ENCODE measurements around the gene BLOC1S3.
"Not testable (repeated sequence)": the region's sequence is repeated elsewhere in the genome, so short reads cannot be mapped to it uniquely, and the experiment has no call there.

BLOC1S3 gene

DNA sequence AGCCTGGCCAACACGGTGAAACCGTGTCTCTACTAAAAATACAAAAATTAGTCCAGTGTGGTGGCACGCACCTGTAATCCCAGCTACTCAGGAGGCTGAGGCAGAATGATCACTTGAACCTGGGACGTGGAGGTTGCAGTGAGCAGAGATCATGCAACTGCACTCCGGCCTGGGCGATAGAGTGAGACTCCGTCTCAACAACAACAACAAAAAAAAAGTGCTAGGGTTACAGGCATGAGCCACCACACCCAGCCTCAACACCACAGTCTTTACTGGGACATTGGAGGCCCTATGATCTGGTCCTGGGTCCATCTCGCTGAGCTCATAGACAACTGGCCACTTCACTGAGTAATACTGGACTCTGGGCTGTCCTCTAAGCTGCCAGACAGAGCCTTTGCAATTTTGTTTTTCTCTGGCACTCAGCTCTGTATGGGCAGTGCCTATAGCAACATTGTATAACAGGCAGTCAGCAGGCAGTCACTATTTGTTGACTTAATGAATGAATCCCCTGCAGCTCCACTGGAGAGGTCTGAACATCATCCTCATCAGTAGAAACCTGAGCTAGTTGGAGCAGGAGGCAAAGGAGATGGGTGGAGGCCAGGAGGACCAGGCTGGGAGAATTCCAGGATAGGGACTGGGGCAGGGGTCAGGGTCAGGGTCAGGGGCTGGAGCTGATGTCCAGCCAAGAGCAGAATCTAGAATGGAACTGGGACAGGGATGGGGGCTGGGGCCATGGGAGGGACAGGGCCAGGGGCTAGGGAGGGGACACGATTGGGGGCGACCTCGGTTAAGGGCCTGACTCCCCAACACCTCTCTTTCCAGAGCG lies 8.1 kb downstream of the BLOC1S3 start:
- no peak for DNase-seq

DNA sequence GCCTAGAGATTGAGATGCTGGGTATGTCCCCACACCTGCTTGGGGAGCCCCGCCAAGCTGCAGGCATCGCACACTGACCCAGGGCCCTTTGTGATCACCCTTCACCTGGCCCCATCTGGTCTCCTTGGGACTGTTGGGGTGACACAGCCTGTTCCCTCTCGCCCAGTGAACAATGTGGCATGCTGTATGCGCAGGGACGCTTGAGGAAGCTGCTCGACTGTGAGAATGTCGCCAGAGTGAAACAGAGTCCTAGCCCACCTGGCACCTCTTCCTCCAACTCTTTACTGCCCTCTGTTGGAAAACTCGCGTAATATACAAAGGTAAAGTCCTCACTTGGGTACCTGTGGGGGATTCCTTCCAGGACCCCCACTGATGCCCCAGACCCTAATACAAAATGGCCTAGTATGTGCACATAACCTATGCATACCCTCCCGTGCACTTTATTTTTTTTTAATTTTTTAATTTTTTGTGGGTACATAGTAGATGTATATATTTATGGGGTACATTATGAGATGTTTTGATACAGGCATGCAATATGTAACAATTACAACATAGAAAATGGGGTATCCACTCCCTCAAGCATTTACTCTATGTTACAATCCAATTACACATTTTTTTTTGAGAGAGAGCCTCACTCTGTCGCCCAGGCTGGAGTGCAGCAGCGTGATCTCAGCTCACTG lies 9.0 kb downstream of the BLOC1S3 start:
- DNase-seq, result no peak

DNA sequence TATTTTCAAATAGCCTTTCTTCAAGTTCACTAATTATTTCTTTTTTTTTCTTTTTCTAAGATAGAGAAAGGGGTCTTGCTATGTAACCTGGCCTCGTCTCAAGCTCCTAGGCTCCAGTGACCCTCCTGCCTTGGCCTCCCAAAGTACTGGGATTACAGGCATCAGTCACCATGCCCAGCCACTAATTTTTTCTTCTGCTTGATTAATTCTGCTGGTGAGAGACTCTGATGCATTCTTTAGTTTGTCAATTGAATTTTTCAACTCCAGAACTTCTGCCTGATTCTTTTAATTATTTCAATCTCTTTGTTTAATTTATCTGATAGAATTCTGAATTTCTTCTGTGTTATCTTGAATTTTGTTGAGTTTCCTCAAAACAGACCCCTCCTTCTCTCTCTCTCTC lies 11.4 kb downstream of the BLOC1S3 start:
- no peak for DNase-seq

DNA sequence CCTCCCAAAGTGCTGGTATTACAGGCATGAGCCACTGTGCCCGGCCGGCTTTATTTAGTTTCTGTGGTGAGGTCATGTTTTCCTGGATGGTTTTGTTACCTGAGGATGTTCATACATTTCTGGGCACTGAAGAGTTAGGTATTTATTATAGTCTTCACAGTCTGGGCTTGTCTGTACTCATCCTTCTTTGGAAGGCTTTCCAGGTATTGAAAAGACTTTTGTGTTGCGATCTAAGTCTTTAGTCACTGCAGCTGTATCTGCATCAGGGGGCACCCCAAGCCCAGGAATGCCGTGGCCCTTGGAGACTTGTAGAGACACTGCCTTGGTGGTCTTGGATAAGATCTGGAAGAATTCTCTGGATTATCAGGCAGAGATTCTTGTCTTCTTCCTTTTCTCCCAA lies 12.8 kb downstream of the BLOC1S3 start:
- no peak for DNase-seq

DNA sequence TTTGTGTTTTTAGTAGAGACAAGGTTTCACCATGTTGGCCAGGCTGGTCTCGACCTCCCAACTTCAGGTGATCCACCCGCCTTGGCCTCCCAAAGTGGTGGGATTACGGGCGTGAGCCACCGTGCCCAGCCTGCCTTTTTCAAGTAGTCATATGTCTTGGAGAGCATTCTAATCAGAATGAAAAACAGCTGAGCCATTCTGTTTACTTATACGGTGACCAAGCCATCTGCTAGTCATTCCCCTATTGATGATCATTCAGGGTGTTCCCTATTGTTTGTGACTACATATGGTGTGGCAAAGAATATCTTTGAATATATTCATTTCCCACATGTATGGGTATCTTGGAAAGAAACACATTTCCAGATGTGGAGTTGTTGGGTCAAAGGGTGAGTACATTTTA lies 17.2 kb downstream of the BLOC1S3 start:
- DNase-seq, result no peak

DNA sequence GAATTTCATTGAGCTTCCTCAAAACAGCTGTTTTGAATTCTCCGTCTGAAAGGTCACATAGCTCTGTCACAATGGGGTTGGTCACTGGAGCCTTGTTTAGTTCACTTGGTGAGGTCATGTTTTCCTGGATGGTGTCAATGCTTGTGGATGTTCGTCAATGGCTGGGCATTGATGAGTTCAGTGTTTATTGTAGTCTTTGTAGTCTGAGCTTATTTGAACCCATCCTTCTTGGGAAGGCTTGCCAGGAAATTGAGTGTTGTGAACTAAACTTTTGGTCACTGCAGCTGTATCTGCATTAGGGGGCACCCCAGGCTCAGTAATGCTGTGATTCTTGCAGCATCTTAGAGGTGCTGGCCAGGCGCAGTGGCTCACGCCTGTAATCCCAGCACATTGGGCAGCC lies 22.0 kb downstream of the BLOC1S3 start:
- no peak for DNase-seq

DNA sequence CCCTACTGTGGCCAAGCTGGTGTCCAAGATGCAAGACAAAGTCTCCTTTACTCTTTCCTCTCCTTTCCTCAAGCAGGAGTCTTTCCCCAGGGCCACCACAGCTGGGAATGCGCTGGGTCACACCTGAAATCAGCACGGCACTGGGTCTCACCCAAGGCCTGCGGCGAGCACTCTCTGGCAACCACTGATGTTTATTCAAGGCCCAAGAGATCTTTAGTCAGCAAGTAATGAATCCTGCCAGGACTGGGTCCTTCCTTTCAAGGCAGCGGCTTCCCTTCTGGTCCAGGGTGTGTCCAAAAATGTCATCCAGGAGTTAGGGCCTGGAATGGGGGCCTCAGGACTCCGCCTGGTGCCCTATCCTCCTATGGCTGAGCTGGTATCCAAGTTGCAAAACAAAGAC lies 24.1 kb downstream of the BLOC1S3 start:
- DNase-seq, result no peak

DNA sequence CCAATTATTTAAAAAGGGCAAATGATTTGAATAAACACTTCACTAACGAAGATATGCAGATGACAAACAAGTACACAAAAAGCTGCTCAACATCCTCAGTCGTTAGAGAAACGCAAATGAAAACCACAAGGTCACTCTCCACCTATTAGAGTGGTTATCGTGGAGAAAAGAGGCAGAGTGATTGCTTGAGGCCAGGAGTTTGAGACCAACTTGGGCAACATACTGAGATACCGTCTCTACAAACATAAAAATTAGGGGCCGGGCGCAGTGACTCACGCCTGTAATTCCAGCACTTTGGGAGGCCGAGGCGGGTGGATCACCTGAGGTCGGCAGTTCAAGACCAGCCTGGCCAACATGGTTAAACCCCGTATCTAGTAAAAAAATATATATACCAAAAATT lies 27.2 kb downstream of the BLOC1S3 start:
- no peak for DNase-seq

DNA sequence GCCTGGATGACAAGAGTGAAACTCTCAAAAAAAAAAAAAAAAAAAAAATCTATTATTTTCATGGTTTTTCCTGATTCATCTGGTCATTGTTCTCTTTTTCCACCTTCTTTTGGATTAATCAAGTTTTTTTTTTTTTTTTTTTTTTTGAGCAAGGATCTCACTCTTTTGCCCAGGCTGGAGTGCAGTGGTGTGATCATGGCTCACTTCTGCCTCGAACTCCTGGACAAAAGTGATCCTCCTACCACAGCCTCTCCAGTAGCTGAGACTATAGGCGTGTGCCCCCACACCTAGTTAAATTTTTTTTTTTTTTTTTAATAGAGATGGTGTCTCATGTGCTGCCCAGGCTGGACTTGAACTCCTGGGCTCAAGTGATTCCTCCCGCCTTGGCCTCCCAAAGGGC lies 27.7 kb downstream of the BLOC1S3 start:
- DNase-seq, result no peak

DNA sequence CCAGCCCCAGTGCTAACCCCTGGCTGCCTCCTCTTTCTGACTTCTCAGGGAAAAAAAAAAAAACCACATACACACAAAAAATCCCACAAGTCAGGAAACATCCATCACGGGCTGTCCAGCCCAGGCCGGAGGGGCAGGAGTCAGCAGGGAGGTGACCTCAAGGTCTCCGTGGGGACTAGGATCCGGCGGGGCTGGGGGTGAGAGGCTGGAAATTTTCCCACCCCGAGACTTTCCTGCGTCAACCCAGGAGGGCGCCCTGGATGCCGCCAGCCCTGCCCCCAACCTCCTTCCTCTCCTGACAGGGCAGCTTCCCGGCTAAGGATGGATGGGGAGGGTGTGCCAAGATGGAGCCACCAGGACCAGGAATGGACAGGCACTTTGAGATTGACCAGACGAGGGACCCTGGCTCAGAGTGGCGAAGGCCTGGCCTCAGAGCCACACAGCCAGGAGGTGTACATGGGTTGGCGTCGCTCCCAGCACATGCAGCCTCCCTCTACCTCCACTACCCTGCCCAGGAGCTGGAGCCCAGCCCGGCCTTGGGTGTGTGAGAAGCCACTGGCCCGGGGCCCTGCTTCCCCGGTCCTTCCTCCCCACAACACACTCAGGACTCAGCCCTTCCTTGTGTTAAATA lies 33.3 kb downstream of the BLOC1S3 start:
- no peak for DNase-seq

DNA sequence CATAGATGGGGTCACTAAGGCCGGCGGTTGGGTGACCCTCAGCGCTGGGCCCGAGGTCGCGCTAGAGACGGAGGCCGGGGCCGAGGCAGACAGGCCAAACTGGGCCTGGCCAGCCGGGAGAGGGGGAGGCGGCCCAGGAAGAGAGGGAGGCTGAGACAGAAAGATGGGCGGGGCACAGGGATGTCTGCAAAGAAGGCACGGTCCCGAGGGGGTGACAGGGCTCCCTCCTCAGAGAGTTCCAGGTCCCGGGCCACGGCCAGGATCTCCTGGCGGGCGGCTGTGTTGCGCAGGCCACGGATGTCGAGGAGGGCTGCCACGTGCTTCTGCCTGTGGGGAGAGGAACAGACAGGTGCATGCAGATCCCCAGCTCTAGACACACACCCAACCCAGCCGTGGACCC lies 34.4 kb downstream of the BLOC1S3 start:
- DNase-seq, result no peak

DNA sequence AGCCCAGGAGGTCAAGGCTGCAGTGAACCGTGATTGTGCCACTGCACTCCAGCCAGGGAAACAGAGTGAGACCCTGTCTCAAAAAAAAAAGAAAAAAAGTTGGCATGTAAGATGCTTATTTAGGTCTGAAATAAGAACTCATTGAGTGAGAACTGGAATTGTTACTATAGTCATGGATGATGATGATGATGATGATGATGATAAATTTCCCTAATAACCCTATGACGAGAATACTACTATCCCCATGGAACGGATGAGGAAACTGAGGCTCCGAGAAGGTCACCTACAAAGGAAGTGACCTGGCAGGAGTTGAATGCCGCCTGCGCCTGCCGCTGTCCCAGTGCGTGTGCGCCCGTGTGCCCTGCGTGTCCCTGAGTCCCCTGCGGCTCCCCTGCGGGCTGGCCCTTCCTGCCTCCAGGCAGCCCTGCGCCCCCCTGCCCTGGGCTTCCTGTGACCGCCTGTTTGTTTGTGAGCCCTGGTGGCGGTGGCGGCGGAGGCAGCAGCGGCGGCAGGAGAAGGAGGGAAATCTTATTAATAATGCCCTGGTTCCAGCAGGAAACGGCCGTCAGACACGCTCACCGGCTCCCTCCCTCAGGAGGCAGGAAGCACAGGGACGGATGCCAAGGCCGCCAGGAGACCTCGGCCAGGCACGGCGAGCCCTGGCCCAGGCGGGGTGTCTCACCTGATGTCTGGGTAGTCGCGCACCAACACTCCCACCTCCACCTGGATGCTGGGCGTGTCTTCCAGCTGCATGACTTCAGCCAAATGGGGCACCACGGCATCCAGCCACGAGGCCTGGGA lies 37.0 kb downstream of the BLOC1S3 start:
- DNase-seq, result no peak

DNA sequence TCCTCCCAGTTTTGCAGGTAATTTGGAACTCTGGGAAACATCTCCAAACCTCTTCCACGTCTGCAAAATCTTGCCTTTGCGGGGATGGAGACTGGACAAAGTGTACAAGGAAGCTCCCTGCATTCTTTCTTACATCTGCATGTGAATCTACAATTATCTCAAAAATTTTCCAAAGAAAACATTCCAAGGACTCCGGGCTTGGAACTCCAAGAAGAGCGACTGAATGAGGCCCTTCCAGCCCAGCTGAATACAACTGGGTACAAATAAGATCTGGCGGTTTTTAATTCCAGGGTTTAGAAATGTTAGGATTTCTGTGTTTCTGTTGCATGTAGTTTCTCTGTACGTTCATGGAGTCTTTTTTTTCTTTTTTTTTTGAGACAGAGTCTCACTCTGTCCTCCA lies 38.1 kb downstream of the BLOC1S3 start:
- no peak for DNase-seq

DNA sequence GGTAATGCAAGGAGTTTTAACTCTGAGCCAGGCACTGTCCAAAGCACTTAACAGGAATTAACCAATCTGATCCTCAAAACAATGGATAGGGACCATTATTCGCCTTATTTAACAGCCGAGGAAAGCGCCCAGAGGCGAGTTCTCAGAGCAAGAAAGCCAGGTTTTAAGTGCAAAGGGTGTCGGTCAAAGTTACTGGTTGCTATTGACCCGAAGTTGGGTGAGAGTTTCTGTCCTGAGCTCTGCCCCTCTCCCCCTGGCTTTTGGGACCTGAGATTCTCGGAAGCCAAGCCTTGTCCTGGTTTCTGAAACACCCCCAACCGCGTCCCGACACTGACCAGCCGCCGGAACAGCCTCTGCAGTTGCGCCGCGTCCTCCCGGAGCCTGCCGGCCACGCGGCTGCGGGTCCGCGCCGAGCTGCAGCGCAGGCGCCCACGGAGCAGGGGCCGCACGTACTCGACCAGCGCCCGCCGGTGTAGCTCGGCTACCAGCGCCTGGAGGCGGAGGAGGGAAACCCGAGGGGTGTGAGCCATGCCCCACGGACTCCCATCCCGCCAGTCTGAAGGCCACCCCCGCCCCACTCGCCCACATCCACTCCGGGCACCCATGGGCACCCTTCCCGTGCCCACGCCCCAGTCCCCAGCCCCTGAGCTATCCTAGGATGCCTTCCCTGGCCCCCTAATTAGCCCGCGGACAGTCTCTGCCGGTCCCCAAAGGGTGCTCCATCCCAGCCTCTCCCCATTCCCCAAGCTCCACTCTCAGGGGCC lies 38.8 kb downstream of the BLOC1S3 start:
- no peak for DNase-seq

DNA sequence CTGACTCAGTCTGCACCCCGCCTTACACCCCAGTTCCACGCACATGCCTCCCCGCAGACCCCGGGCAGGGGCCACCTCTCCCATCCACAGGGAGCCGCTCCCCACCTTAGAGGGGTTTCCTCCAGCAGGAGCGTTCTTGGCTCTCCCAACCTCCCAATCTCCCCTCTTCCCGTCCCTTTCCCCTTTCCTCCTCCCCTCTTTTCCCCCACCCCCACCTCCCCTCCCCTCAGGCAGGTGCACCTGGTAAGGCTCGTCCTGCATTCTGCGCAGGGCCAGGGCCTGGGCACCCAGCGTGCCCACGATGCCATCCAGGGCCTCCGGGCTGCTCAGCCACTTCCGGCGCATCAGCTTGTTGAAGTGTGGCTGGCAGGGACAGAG lies 39.4 kb downstream of the BLOC1S3 start:
- DNase-seq, result no peak

DNA sequence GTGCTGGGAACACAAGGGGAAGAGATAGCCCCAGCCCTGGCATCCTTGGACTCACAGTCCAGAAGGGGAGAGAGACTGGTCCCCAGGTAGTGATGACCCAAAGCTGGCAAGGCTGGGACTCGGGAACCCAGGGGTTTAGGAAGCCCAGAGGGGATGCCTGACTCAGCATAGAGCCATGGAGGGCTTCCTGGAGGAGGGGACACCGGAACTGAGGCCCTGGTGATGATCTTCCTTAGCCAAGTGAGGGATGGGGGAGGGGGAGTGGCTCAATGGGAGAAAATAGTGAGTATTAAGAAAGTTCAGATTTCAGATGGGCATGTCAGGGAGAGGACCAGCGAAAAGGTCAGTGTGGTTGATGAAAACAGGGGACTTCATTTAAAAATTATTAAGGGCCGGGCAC lies 39.8 kb downstream of the BLOC1S3 start:
- no peak for DNase-seq

DNA sequence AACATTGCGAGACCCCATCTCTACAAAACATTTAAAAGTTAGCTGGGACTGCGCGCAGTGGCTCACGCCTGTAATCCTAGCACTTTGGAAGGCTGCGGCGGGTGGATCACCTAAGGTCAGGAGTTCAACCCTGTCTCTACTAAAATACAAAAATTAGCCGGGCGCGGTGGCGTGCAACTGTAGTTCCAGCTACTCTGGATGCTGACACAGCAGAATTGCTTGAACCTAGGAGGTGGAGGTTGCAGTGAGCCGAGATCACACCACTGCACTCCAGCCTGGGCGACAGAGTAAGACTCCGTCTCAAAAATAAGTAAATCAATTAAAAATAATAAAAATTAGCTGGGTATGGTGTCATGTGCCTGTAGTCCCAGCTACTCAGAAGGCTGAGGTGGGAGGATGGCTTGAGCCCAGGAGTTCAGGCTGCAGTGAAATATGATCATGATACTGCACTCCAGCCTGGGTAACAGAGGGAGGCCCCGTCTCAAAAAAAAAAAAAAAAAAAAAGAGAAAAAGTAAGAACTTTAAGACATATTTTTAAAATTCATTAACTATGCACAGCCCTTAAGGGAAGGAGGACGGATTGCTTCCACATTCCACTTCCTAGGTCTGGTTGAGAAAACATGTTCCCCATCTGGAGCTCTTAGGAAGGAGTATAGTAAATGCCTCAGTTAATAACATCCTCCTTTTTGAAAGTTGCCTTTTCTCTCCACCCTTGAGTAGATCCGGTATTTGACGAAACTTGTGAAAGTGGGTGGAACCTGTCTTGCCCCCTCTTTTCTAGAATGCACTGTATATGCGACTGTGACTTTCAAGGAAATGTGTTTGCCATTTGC lies 40.5 kb downstream of the BLOC1S3 start:
- DNase-seq, result no peak

DNA sequence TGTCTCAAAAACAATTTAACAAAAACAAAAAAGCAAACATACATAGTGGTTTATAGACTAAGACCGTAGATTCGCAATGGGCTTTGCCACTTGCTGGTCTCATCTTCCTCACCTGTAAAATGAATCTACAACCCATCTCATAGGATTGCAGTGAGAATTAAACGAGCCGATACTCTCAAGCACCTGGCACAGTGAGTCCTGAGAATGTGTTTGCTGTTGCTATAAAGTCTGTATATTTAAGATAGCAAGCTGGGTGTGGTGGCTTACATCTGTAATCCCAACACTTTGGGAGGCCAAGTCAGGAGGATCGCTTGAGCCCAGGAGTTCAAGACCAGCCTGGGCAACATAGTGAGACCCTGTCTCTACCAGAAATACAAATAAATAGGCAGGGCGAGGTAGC lies 44.1 kb downstream of the BLOC1S3 start:
- DNase-seq, result no peak

DNA sequence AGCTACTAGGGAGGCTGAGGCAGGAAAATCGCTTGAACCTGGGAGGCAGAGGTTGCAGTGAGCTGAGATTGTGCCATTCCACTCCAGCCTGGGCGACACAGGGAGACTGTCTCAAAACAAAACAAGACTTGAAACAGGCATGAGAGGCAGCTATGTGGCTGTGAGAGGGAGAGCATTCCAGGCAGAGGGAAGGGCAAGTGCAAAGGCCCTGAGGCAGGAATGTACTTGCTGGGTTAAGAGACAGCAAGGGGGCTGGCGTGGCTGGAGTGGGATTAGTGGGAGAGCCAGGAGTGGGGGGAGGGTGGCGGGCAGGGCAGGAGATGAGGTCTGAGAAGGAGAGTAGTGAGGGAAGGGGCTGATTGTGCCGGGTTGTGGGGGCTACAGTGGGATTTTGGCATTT lies 45.3 kb downstream of the BLOC1S3 start:
- DNase-seq, result no peak

DNA sequence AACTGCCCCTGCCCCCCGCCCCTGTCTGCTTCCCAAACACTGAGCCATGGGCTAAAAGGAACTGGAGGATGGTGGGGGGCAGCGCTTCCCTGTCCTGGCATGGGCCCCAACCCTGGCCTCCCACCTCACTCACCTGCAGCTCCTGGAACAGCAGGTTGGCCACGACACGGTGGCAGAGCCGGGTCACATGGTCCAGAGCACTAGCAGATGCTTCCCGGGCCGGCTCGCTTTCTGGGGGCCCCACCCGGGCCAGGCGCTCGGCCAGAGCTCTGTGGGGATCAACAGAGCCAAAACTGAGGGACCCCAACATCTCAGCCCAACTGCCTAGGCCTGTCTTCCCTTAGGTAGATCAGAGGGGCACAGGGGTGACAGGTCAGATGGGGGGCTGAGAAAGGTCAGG lies 46.1 kb downstream of the BLOC1S3 start:
- DNase-seq, result no peak

DNA sequence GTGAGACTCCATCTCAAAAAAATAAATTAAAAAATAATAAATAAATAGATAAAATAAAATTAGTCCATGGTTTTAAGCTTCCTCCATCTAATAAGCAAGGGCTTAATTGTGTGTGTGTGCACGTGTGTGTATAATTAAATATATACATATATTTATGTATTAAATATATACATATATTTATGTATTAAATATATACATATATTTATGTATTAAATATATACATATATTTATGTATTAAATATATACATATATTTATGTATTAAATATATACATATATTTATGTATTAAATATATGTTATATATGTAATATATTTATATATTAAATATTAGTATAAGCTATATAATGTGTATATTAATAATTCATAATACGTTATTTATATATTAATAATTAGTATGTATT lies 50.5 kb downstream of the BLOC1S3 start:
- DNase-seq, result not testable (repeated sequence)
